HS-27A (cell line): ENCODE measurements around the gene DGLUCY.
"Not testable (repeated sequence)": the region's sequence is repeated elsewhere in the genome, so short reads cannot be mapped to it uniquely, and the experiment has no call there.

Source experiments
- DNase-seq: peaks from one replicate; pipeline ENCODE4 v3.0.0-alpha.2; 2012; ENCODE audit warnings: low read depth, missing footprints

The DGLUCY gene

GRCh38 chr14:91108941-91109611, 4.8 kb upstream of the DGLUCY start:
- no peak for DNase-seq

- no peak for DNase-seq
These were observed 2.4 kb upstream of the DGLUCY start for GRCh38 chr14:91111443-91111842.

DNA sequence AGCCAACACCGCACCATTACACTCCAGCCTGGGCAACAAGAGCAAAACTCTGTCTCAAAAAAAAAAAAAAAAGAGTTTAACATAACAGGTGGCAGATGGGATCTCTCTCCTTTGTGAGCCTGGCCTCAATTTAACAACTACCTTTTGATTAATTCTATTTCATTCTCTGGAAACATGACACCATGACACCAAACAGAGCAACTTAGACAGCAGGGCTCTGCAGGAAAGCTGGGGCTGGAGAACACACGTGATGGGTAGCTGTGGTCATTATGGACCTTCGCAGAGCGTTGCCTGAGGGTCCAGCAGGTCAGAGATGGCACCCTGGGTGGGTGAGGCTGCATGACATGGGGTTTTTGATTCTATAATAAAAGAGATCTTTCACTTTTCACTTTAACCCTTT, 1.7 kb upstream of the DGLUCY start:
- no peak for DNase-seq

GRCh38 chr14:91114079-91115065, 499 bp downstream of the DGLUCY start:
- no peak for DNase-seq

GRCh38 chr14:91115986-91116770, 2.3 kb downstream of the DGLUCY start:
- DNase-seq, result no peak

GRCh38 chr14:91116913-91117588, 3.2 kb downstream of the DGLUCY start:
- DNase-seq, result no peak

DNA sequence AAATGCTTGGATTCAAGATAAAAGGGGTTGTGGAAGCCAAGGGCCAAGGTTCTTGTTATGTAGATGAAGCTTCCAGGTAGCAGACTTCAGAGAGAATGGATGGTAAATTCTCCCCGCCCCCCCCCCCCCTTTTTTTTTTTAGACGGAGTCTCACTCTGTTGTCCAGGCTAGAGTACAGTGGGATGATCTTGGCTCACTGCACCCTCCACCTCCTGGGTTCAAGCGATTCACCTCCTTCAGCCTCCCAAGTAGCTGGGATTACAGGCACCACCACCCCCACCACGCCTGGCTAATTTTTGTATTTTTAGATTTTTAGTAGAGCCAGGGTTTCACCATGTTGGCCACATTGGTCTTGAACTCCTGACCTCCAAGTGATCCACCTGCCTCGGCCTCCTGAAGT, 4.1 kb downstream of the DGLUCY start:
- DNase-seq, result no peak

DNA sequence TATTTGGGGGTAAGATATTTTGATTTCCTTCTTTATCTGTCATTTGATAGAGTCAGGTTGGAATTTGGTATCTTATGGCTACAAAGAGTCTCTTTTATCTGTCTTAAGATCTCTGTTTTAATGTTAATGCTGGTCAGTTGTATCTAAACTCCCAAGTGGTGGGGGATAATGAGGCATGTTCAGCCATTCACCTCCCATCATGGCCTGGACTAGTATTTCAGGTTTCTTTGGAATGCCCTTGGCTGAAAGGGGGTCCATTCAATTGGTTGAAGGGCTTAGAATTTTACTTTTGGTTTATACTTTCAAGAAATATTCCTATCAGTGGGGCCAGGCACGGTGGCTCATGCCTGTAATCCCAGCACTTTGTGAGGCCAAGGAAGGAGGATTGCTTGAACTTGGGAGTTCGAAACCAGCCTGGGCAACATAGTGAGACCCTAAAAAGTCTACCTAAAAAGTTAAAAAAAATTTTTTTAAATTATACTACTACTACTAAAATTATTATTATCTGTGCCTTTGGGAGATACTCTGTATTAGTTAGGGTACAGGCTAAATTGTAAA, 4.7 kb downstream of the DGLUCY start:
- DNase-seq, result no peak

GRCh38 chr14:91119556-91120311, 5.9 kb downstream of the DGLUCY start:
- DNase-seq, result no peak

DNA sequence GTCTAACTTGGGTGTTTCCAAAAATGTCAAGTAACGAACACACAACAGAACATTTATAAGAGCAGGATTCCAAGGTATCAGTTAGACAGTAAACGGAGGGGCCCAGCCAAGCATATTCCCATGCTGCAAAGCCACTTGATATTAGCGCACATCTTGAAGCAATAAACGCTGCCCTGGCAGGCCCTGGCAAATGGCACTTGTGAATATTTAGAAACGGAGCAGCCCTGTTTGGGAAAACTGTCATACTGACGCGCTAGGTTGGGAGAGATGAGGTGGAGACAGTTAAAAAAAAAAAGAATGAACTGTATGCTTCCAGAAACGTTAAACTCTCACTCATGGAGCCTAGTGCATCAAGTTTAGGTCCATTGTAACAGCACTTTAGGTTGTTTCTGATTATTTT, 9.3 kb downstream of the DGLUCY start:
- DNase-seq, result no peak

DNA sequence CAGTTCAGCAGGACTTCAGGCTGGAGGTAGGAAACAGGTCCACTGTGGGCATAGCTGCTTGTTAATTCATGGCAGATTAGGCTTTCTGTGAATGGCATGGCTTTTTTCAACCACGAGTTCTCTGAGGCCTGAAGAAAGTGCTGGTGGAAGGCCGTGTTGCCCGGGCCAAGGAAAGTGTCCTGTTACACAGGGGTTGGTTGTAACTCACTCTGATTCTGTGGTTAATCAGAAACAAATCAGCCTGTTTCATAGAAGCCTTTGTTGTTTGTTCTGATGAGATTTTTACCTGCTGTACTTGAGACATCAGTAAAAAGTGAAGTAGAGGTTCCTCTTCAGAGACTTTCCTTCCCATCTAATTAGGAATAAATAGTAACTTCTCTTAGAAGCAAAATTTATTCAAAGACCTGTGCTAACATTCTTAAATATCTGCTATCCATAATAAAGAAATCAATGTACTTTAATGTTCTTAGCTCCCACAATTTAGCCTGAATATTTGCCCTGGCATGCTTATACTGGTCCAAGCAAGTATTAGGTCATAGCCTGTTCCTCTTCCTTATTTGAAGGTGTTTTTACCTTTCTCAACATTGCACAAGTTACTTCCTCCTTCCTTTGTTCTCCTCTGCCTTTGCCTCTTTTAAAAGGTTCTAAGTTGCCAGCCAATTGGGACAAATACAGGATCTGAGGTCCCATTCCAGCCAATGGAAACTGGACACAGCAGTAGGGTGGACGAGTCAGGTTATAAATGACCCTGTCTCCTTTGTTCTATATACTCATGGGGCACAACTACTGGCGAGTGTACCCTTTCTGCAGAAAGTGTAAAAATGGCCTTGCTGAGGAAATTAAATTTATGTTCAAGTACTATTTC, 10.8 kb downstream of the DGLUCY start:
- not testable (repeated sequence) for DNase-seq

GRCh38 chr14:91125271-91125660, 11.4 kb downstream of the DGLUCY start:
- DNase-seq, result no peak

DNA sequence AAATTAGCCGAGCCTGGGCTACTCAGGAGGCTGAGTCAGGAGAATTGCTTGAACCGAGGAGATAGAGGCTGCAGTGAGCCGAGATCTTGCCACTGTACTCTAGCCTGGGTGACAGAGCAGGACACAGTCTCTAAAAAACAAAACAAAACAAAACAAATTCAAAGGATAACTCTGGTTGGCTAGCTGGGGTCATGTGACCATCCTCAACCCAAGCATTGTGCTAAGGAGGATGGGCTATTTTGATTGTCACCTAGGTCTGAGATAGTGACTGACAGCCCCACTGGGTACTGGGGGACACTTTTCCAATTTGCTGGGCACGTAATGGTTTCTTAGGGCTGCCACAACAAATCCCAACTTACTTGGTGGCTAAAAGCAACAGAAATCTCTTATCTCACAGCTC, 11.9 kb downstream of the DGLUCY start:
- no peak for DNase-seq

GRCh38 chr14:91126761-91127160, 12.9 kb downstream of the DGLUCY start:
- no peak for DNase-seq

GRCh38 chr14:91127401-91127801, 13.5 kb downstream of the DGLUCY start:
- no peak for DNase-seq

DNA sequence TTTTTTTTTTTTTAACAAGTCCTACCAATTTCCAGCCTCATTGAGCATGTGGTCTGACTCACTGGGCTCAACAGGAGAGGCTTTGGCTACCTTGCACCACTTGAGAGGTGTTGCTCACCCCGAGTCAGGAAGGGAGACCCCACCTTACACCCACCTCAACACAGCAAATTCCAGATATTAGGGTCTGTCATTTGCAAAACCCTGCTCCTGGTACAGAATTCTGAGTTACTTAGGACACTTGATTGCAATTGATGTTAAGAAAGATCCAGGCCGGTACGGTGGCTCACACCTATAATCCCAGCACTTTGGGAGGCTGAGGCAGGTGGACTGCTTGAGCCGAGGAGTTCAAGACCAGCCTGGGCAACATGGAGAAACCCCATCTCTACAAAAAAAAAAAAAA, 14.1 kb downstream of the DGLUCY start:
- no peak for DNase-seq

- DNase-seq, result no peak
These were observed 14.8 kb downstream of the DGLUCY start for GRCh38 chr14:91128699-91129098.

- no peak for DNase-seq
These were observed 15.4 kb downstream of the DGLUCY start for GRCh38 chr14:91129261-91129660.

- no peak for DNase-seq
These were observed 21.2 kb downstream of the DGLUCY start for GRCh38 chr14:91135039-91135438.
